ENCODE measurements around the gene MCC.

GRCh38 chr5:113090336-113091106 is 397.7 kb downstream of the MCC start:
- TF ChIP-seq CTCF (IDR thresholded peaks at IDR 0.05), result peak; percentile 14 to 25 (median 18)
- TF ChIP-seq EP300 (IDR thresholded peaks at IDR 0.05), result no peak
- TF ChIP-seq POLR2AphosphoS5 (IDR thresholded peaks at IDR 0.05), result no peak
- no peak for TF ChIP-seq POLR2A (IDR thresholded peaks at IDR 0.05; ENCODE audit: low read depth)
